GM12875 (cell line): ENCODE measurements around the gene TNFSF8.

ENCODE experiments used
- H3K4me3 ChIP-seq: one replicate; pipeline ENCODE4 v1.5.1; 2011; ENCODE audit warnings: low read depth, low read length, control low read depth
- CTCF ChIP-seq: IDR thresholded peaks from 2 replicates; pipeline ENCODE4 v1.5.1; 2011; ENCODE audit warnings: low read depth, mild to moderate bottlenecking, control low read depth, inconsistent platforms, low read length, moderate library complexity, borderline replicate concordance; ENCODE audit not compliant: insufficient read depth

The TNFSF8 gene

DNA sequence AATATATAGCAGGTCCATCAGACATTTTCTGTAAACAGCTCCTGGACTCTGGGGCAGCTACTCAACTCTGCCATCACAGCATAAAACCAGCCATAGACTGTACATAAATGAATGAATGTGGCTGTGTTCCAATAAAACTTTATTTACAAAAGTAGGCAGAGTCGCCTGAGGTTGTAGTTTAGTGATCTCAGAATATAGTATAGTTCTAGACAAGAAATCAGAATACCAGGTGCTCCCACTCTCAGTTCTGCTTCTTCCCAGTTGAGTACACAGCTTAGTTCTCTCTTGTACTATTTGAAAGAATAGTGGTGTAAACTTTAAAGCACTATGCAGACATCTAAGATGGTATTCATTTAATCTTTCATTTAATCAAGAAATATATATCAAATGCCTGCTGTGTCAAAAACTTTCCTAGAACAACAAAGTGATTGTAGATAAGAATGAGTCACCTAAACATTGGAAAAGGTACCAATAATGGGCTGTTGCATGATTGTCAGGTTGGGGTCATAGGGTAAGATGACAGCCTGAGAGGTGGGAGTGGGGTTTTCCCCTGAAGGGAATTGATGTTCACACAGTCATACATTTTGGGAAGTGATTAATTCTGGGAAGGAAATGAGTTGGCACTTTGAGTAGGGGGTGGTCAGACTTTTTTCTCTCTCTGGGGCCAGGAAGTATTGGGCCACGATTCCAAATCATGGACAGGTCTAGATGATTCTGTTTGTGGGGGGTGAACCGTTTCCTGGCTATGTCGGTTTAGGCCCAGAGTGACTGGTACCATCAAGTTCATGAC is 37.0 kb downstream of the TNFSF8 start:
- H3K4me3 ChIP-seq, result no peak overlapping the region
- TF ChIP-seq CTCF, result no peak

DNA sequence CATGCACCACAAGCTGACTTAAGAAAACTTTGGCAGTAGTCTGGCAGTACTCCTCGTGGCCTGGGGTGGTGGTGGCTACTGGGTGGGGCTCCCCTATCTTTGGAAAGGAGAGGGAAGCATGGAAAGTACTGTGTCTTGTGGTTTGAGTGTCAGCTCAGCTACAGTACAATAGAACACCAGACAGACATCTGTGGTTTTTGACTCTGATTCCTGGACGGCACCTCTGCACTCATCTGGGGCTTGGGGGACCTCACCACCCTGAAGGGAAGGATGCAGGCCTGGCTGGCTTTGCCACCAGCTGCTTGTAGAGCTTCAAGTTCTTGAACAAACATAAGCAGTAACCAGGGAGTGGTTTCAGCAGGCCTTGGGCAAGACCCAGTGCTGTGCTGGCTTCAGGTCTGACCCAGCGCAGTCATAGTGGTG is 40.6 kb downstream of the TNFSF8 start:
- no peak for TF ChIP-seq CTCF
- no peak overlapping the region for H3K4me3 ChIP-seq

DNA sequence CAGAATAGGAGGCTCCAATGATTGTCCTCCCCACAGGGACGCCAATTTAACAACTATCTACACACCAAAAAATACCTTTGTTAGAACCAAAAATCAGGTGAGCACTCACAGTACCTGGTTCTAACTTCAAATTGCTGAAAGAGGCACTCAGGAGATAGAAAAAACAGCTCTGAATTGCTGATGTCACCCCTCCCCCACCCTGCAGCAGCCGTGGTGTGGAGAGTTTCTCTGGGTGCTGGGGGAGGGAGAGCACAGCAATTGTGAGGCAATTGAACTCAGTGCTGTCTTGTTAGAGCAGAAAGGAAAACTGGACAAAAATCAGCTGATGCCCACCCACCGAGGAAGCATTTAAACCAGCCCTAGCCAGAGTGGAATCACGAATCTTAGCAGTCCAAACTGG is 41.8 kb downstream of the TNFSF8 start:
- H3K4me3 ChIP-seq, result no peak overlapping the region
- TF ChIP-seq CTCF, result no peak

DNA sequence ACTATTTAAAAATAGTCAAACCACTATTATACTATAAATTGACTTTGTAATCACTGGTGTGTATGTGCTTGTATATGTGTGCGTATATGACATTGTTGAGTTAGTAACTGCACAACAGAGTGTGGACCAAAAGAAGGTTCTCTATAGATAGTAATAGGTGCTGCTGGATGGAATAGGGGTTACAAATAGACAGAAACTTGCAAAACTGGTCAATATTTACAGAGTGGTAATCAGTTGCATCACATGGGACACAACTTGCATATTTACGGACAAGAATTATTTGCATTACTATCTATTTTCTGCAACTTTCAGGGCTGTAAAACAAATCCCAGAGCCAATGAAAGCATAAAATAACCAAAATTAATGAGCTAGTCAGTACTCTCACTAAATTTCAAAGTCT is 42.4 kb downstream of the TNFSF8 start:
- TF ChIP-seq CTCF, result no peak
- no peak overlapping the region for H3K4me3 ChIP-seq

DNA sequence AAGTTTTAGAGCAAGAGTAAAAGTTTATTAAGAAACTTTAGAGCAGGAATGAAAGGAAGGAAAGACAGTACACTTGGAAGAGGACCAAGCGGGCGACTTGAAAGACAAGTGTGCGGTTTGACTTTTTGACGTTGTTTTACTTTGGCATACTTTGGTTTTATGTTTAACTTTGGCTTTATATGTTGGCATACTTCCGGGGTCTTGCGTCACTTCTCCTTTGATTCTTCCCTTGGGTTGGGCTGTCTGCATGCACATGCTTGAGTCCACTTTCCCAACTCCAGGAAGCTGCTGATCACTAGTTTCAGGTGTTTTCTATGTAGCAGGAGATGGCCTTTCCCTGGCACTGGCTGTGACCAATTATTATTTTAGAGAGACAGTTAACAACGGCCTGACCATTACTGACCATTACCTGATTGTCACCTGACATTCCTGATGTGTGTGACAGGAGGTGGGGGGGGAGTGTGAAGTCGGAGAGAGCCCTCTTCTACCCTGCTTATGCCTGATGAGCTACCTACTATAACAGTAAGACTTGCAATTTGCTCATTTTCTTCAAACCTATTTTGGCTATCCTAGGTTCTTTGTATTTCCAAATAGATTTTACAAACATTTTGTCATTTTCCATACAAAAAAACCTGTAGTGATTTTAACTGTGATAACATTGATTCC is 45.5 kb downstream of the TNFSF8 start:
- TF ChIP-seq CTCF, result no peak
- no peak overlapping the region for H3K4me3 ChIP-seq

GRCh38 chr9:114883709-114884108 is 46.7 kb downstream of the TNFSF8 start:
- TF ChIP-seq CTCF, result no peak

DNA sequence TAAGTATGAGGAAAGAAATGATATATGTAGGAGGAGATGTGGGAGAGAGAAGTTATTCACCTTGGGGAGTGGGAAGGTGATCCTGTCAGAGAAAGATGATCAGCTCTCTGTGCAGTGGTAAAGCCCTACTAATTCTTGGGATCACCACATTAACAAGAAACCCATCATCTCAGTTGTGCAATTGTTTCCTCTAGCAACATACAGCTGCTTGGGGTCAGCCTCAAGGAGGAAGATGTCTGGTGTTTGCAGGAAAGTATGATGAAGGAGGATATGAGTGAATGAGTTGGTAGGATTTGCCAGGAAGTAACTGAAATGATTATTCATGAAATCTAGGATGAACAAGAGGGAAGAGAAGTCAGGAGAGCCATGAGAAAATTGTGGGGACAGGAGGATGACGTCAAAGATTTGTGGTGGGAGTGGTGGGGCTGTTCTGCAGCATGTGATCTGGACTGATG is 50.1 kb downstream of the TNFSF8 start:
- TF ChIP-seq CTCF, result no peak
- H3K4me3 ChIP-seq, result no peak overlapping the region

More at GRCh38 chr9:114883709-114884108, 46.7 kb downstream of the TNFSF8 start:
- no peak overlapping the region for H3K4me3 ChIP-seq
